ENCODE results near the gene OR10G4. TPM values are rescaled to one million over a fixed set of nuclear protein-coding genes. Genes with fewer than 3 reads are reported as not detected.
"Not testable (repeated sequence)": the region's sequence is repeated elsewhere in the genome, so short reads cannot be mapped to it uniquely, and the experiment has no call there.

Gene OR10G4, protein sequence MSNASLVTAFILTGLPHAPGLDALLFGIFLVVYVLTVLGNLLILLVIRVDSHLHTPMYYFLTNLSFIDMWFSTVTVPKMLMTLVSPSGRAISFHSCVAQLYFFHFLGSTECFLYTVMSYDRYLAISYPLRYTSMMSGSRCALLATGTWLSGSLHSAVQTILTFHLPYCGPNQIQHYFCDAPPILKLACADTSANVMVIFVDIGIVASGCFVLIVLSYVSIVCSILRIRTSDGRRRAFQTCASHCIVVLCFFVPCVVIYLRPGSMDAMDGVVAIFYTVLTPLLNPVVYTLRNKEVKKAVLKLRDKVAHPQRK
- not detected for polyA plus RNA-seq (ENCODE audit: insufficient read length in 4 of 4)

DNA sequence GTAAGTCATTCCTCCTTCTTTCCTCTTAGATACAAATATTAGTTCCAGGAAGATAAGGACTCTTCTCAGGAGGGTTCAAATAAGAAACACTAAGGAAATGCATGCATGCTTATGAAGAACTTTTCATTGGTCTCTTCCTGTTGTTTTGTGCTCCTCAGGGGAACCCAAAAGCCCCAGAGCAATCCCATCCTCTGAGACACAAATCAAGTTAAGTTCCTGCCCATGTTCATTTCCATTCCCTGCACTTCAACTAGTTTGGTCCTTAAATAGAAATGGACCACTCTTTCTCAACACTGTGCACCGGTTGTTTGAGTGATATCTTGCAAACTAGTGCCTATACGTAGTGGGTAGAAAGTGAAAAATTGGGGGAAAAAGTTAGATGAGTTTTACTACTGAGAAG, at the start of gene OR10G4:
Gene OR10G4, plus strand, starts transcription at position 301 of the 400 bp plus-strand sequence. CDS start 2,578 bp downstream, outside the sequence.
- no peak for DNase-seq (ENCODE audit: low read depth in 4 of 4, low spot score in 3 of 4)

GRCh38 chr11:123973816-123974215, 39.0 kb upstream of the OR10G4 start:
- peak in 1 of 4 donors; percentile 0 for DNase-seq (ENCODE audit: low read depth in 4 of 4, low spot score in 3 of 4)

- no peak for DNase-seq (ENCODE audit: low read depth in 4 of 4, low spot score in 3 of 4)
Measured at GRCh38 chr11:123976770-123977560, 35.8 kb upstream of the OR10G4 start.

GRCh38 chr11:123977731-123978347, 35.0 kb upstream of the OR10G4 start, which contains the start of gene OR10S1:
Gene OR10S1 (minus strand): TSS chr11:123977781. CDS start chr11:123977664, 117 bp downstream.
- no peak for DNase-seq (ENCODE audit: low read depth in 4 of 4, low spot score in 3 of 4)

DNA sequence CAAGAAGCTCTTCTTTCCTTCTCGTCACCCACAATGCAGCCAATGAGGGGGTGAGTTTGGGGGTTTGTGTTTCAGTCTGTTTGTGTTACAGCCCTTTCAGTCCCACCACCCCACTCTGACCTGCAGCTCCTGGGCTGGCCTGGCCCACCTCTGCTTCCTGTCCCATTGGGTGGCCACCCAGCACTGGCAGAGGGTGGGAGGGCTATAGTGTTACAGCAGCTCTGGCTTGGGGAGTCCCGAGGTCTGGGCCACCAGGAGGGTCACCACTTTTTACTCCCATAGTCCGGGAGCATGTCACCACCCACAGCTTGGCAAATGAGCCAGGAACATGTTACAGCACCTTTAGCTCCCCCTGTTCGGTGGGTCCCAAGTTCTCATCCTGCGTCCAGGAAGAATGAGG, 33.5 kb upstream of the OR10G4 start:
- no peak for DNase-seq (ENCODE audit: low read depth in 4 of 4, low spot score in 3 of 4)

- no peak for DNase-seq (ENCODE audit: low read depth in 4 of 4, low spot score in 3 of 4)
Measured at GRCh38 chr11:123995119-123995518, 17.7 kb upstream of the OR10G4 start, which contains the start of gene OR10G6. Gene OR10G6 (minus strand): TSS chr11:123995161. CDS start chr11:123995161, 0 bp downstream.

GRCh38 chr11:124015837-124016236, 3.0 kb downstream of the OR10G4 start:
- DNase-seq (ENCODE audit: low read depth in 4 of 4, low spot score in 3 of 4) = not testable (repeated sequence)

DNA sequence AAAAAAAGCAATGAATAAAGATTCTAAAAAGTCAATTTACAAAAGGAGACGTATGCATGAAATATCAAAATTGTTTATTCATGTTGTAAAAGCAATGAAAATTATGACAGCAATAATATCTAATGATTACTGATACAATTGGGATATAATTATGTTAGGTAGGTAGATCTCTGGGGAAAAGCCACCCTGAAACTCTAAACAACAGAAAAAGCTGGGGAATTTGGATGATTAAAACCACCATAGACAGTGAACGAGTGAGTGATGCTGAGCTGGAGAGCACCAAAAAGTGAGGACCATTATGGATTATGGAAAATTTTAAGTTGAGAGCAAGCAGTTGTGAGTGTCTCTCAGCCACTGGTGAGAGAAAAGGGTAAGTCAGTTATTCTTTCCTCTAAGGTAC, 13.7 kb downstream of the OR10G4 start, which contains the start of gene OR10G8:
Gene OR10G8, plus strand, starts transcription at position 301 of the 400 bp plus-strand sequence. CDS start 2,825 bp downstream, outside the sequence.
- DNase-seq (ENCODE audit: low read depth in 4 of 4, low spot score in 3 of 4) = no peak

DNA sequence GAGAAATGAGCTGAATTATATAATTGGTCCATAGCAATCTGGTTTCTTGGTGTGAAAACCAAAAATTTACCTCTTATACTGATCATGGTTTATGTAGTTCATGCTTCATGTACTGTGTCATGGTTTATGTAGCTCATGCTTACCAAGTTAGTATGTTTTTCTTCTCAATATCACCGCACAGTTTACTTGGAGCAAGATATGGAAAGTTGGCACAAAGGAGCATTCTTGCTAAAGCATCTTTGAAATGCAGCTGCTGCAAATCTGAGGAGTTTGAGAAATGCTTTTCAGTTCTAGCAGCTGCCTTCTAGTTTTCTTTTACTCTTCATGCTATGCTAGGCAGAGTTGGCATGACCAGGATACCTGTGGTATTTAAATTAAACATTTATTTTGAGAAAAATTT, 23.9 kb downstream of the OR10G4 start:
- DNase-seq (ENCODE audit: low read depth in 4 of 4, low spot score in 3 of 4) = no peak

- no peak for DNase-seq (ENCODE audit: low read depth in 4 of 4, low spot score in 3 of 4)
Measured at GRCh38 chr11:124039557-124039956, 26.8 kb downstream of the OR10G4 start.

DNA sequence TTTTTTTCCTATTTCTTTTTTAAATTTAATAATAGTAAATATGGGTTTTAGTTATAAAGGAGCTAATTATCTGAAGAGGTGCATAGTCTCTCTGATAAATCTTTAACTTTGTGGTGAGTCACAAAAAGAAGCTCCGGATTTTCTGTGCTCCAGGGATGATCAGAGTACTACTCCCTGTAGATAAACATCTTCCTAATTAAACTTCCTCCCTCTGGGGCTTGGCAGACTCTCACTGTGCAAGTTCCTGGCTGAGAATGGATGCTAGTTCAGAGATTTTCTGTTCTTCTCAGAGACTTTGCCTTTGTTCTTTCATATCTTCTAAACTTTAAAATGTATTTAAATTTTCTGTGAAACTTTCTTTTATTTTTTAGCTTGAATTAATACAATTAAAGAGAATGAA, 28.5 kb downstream of the OR10G4 start, which contains the start of gene OR10G7:
Gene OR10G7, minus strand, starts transcription at position 72 of the 400 bp plus-strand sequence. CDS start 2,324 bp downstream, outside the sequence.
- no peak for DNase-seq (ENCODE audit: low read depth in 4 of 4, low spot score in 3 of 4)

DNA sequence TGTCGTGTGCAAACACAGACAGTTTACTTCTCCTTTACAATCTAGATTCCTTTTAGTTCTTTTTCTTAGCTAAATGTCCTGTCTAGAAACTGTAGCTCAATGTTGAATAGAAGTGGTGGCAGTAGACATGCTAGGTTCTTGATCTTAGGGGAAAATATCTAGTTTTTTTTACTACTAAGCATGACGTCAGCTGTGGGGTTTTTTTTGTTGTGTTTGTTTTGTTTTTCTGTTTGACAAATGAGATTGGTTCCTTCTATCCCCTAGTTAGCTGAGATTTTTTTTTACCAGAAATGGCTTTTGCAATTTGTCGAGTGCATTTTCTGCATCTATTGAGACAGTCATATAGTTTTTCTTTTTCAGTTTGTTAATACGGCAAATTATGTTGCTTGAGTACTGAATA, 30.6 kb downstream of the OR10G4 start:
- no peak for DNase-seq (ENCODE audit: low read depth in 4 of 4, low spot score in 3 of 4)

- DNase-seq (ENCODE audit: low read depth in 4 of 4, low spot score in 3 of 4) = no peak
Measured at GRCh38 chr11:124050748-124051147, 38.0 kb downstream of the OR10G4 start.

GRCh38 chr11:124052966-124053365, 40.2 kb downstream of the OR10G4 start:
- no peak for DNase-seq (ENCODE audit: low read depth in 4 of 4, low spot score in 3 of 4)

Other genes with a start within 250 kb of the OR10G4 start
- not detected for gene OR6M1, start 206.6 kb upstream of the OR10G4 start, polyA plus RNA-seq (ENCODE audit: insufficient read length in 4 of 4)
- gene TMEM225, start 127.3 kb upstream of the OR10G4 start, polyA plus RNA-seq (ENCODE audit: insufficient read length in 4 of 4) = not detected
- not detected for gene OR8D4, start 110.8 kb upstream of the OR10G4 start, polyA plus RNA-seq (ENCODE audit: insufficient read length in 4 of 4)
- gene OR4D5, start 73.4 kb upstream of the OR10G4 start, polyA plus RNA-seq (ENCODE audit: insufficient read length in 4 of 4) = not detected
- gene OR6T1, start 69.2 kb upstream of the OR10G4 start, polyA plus RNA-seq (ENCODE audit: insufficient read length in 4 of 4) = not detected
- gene OR10S1, start 35.2 kb upstream of the OR10G4 start, polyA plus RNA-seq (ENCODE audit: insufficient read length in 4 of 4) = not detected
- not detected for gene OR10G6, start 17.8 kb upstream of the OR10G4 start, polyA plus RNA-seq (ENCODE audit: insufficient read length in 4 of 4)
- not detected for gene OR10G9, start 10.0 kb downstream of the OR10G4 start, polyA plus RNA-seq (ENCODE audit: insufficient read length in 4 of 4)
- not detected for gene OR10G8, start 13.8 kb downstream of the OR10G4 start, polyA plus RNA-seq (ENCODE audit: insufficient read length in 4 of 4)
- gene OR10G7, start 28.3 kb downstream of the OR10G4 start, polyA plus RNA-seq (ENCODE audit: insufficient read length in 4 of 4) = not detected
- gene VWA5A, start 102.5 kb downstream of the OR10G4 start, polyA plus RNA-seq (ENCODE audit: insufficient read length in 4 of 4) = 10 to 100 TPM; 13.1 to 16.2 (median 15.1) TPM
- not detected for gene OR10D3, start 170.3 kb downstream of the OR10G4 start, polyA plus RNA-seq (ENCODE audit: insufficient read length in 4 of 4)
- gene OR8G1, start 228.1 kb downstream of the OR10G4 start, polyA plus RNA-seq (ENCODE audit: insufficient read length in 4 of 4) = not detected
- gene OR8G5, start 243.4 kb downstream of the OR10G4 start, polyA plus RNA-seq (ENCODE audit: insufficient read length in 4 of 4) = not detected

Measured in left renal pelvis (tissue), 4 donors.